ENCODE data around the gene SPATA9. TPM values are rescaled to one million over a fixed set of nuclear protein-coding genes. Genes with fewer than 3 reads are reported as not detected.

The SPATA9 gene
- total RNA-seq, 1 experiment from 2014 or later, result not detected

DNA sequence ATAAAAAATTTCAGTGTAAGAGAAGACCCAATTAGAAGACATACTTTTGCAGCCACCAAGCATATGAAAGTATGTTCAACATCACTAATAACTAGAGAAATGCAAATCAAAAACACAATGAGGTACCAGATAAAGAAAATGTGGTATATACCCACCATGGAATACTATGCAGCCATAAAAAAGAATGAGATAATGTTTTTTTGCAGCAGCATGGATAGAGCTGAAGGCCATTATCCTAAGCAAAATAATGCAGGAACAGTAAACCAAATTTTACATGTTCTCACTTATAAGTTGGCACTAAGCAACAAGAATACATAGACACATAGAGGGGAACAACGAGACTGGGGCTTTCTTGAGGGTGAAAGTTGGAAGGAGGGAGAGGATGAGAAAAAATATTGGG lies 6.9 kb upstream of the SPATA9 start:
- no peak overlapping the region for H3K56ac ChIP-seq (ENCODE audit: insufficient read length, low read depth, low read length)
- no peak overlapping the region for H2AK5ac ChIP-seq (ENCODE audit: insufficient read length, low read length)
- DNase-seq, result no peak
- H3K27me3 Mint-ChIP-seq (ENCODE audit: low read depth), result no peaks in the 10 kb centered on the region
- H2AFZ ChIP-seq (ENCODE audit: low read length), result no peak overlapping the region
- no peak overlapping the region for H4K8ac ChIP-seq (replicated peaks; ENCODE audit: insufficient read length, low read depth, low read length)
- no peak overlapping the region for H2BK20ac ChIP-seq (ENCODE audit: low read depth, low read length, poor library complexity, severe bottlenecking)
- no peak overlapping the region for H3T11ph ChIP-seq (ENCODE audit: low read length)
- no peaks in the 10 kb centered on the region for H3K4me1 ChIP-seq (ENCODE audit: insufficient read depth, low read length)
- H3K23me2 ChIP-seq (ENCODE audit: insufficient read length, low read depth, low read length, poor library complexity, severe bottlenecking), result no peaks in the 10 kb centered on the region
- no peaks in the 10 kb centered on the region for H3K9me3 ChIP-seq (ENCODE audit: control insufficient read depth, low read depth, low read length)
- H3K36me3 Mint-ChIP-seq (ENCODE audit: insufficient read depth in 1 of 3, low read depth in 3 of 3), result no peaks in the 10 kb centered on the region; a peak in 1 of 7 replicates
- no peaks in the 10 kb centered on the region for H3K79me1 ChIP-seq (ENCODE audit: insufficient read depth, low read depth, low read length, poor library complexity, severe bottlenecking)
- no peak overlapping the region for H3K9ac ChIP-seq (ENCODE audit: extremely low read depth, insufficient read length, low read length)
- no peak overlapping the region for H3K27ac Mint-ChIP-seq
- H2BK120ac ChIP-seq (ENCODE audit: low read depth, low read length, poor library complexity, severe bottlenecking), result no peak overlapping the region
- no peak overlapping the region for H2BK12ac ChIP-seq (ENCODE audit: insufficient read length, low read depth, low read length)
- no peak overlapping the region for H3K4me2 ChIP-seq (ENCODE audit: insufficient read depth, insufficient read length, low read length)
- H2BK15ac ChIP-seq (ENCODE audit: low read depth, low read length), result no peak overlapping the region
- no CpG with 5 or more reads among the region's 1 CpG for WGBS (ENCODE audit: extremely low coverage, insufficient read length, low lambda C conversion rate)
- no peak overlapping the region for H2BK5ac ChIP-seq (ENCODE audit: insufficient read length, low read length)
- no peak overlapping the region for H3K18ac ChIP-seq (ENCODE audit: insufficient read length, low read depth, low read length)
- H3K27me3 ChIP-seq (ENCODE audit: insufficient read depth, low read length), result no peaks in the 10 kb centered on the region
- no peaks in the 10 kb centered on the region for H4K20me1 ChIP-seq (ENCODE audit: control insufficient read depth, insufficient read depth, insufficient read length)
- no peak overlapping the region for H3K14ac ChIP-seq (ENCODE audit: insufficient read depth, low read length)
- H3K4me3 Mint-ChIP-seq, result no peak overlapping the region
- no peaks in the 10 kb centered on the region for H3K79me2 ChIP-seq (ENCODE audit: insufficient read depth, low read length)
- H3K4ac ChIP-seq (ENCODE audit: low read depth, low read length), result no peak overlapping the region
- H4K91ac ChIP-seq (ENCODE audit: insufficient read length, low read depth, low read length), result no peak overlapping the region
- no peak overlapping the region for H3K23ac ChIP-seq (ENCODE audit: insufficient read length, low read depth, low read length)
- no peak overlapping the region for H3K27ac ChIP-seq (ENCODE audit: insufficient read length, low read depth, low read length)
- no peak overlapping the region for H4K5ac ChIP-seq (ENCODE audit: insufficient read length, low read depth, low read length)
- no peaks in the 10 kb centered on the region for H3K4me1 Mint-ChIP-seq
- no peaks in the 10 kb centered on the region for H3K9me3 Mint-ChIP-seq
- TF ChIP-seq, protein P1, sequence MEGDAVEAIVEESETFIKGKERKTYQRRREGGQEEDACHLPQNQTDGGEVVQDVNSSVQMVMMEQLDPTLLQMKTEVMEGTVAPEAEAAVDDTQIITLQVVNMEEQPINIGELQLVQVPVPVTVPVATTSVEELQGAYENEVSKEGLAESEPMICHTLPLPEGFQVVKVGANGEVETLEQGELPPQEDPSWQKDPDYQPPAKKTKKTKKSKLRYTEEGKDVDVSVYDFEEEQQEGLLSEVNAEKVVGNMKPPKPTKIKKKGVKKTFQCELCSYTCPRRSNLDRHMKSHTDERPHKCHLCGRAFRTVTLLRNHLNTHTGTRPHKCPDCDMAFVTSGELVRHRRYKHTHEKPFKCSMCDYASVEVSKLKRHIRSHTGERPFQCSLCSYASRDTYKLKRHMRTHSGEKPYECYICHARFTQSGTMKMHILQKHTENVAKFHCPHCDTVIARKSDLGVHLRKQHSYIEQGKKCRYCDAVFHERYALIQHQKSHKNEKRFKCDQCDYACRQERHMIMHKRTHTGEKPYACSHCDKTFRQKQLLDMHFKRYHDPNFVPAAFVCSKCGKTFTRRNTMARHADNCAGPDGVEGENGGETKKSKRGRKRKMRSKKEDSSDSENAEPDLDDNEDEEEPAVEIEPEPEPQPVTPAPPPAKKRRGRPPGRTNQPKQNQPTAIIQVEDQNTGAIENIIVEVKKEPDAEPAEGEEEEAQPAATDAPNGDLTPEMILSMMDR (conservative IDR thresholded peaks at IDR 0.05), result no peak

Measured in H9 (cell line).